K562 (cell line): ENCODE data around the gene NOP14. TPM values are rescaled to one million over a fixed set of nuclear protein-coding genes. Genes with fewer than 3 reads are reported as not detected.

Source experiments
- ATAC-seq: fragments of 200-7000 bp; cut with Tn5 transposase; 3 replicates; pipeline ENCODE4 v1.9.1; 2020; ENCODE audit warnings: moderate library complexity
- BruUV-seq: library from RNA; stranded (reverse); fragments of 400-500 nt; replicated peaks from 2 replicates; lab custom pipeline; 2021; lab: Mats Ljungman, UMichigan
- CTCF ChIA-PET: fragments of 300-600 bp; formaldehyde crosslinking; extraction: SDS; loops from one replicate; lab custom pipeline; 2021; ENCODE audit warnings: low intra/inter-chr PET ratio; lab: Yijun Ruan, JAX
- POLR2A ChIA-PET: fragments of 300-600, 350-650 bp; sonication (Branson Sonifier 250); formaldehyde crosslinking; extraction: SDS; loops from one replicate; lab custom pipeline; 2021; ENCODE audit warnings: antibody characterized with exemption, inconsistent platforms; lab: Yijun Ruan, JAX
- DNase-seq, 4 experiments: peaks; one replicate each; pipeline versions ENCODE4 v3.0.0 to v3.0.0-alpha.2; 2011 to 2018; ENCODE audit warnings: low spot score in 3 of 4, mixed read lengths in 3 of 4; ENCODE audit errors: extremely low read depth in 1 of 4
- FAIRE-seq: peaks from 2 replicates; lab custom pipeline; 2011; peaks lifted over from hg19 to GRCh38; lab: Jason Lieb, UNC
- H2AFZ ChIP-seq: 2 replicates; pipeline ENCODE4 v1.6.0; 2011; ENCODE audit warnings: low read depth, low read length, control low read depth, inconsistent platforms
- H3K27ac ChIP-seq: fragments of 200-600 bp; 3 replicates; pipeline ENCODE4 v1.8.0; 2011; ENCODE audit warnings: low read depth, mild to moderate bottlenecking, control low read depth, inconsistent platforms, low read length, moderate library complexity, mixed read lengths; ENCODE audit errors: extremely low read depth
- H3K27me3 ChIP-seq, 2 experiments: fragments of 300-600 bp in 1 of 2; 2 replicates in 1 of 2; 3 replicates in 1 of 2; pipeline versions ENCODE4 v1.6.0 to v1.8.0; 2011; ENCODE audit warnings: inconsistent platforms in 2 of 2, low read length in 2 of 2, mild to moderate bottlenecking in 1 of 2, mixed read lengths in 1 of 2, moderate library complexity in 1 of 2; ENCODE audit not compliant: control insufficient read depth in 2 of 2, insufficient read depth in 2 of 2
- H3K36me3 ChIP-seq: fragments of 300-600 bp; 3 replicates; pipeline ENCODE4 v1.8.0; 2011; ENCODE audit warnings: mild to moderate bottlenecking, low read length, inconsistent platforms; ENCODE audit not compliant: control insufficient read depth, insufficient read depth
- H3K4me1 ChIP-seq, 2 experiments: fragments of 200-600 bp in 1 of 2; replicated peaks in 1 of 2; 2 replicates in 1 of 2; 3 replicates in 1 of 2; pipeline versions ENCODE4 v1.5.1 to v1.8.0; 2011; ENCODE audit warnings: inconsistent platforms in 2 of 2, low read length in 2 of 2, mild to moderate bottlenecking in 1 of 2, mixed read lengths in 1 of 2, moderate library complexity in 1 of 2; ENCODE audit not compliant: control insufficient read depth in 2 of 2, insufficient read depth in 2 of 2
- H3K4me2 ChIP-seq: 2 replicates; pipeline ENCODE4 v1.6.1; 2011; ENCODE audit warnings: low read length, control low read depth, inconsistent platforms, mixed read lengths; ENCODE audit not compliant: insufficient read depth
- H3K4me3 ChIP-seq: fragments of 200-600 bp; sonication (generic), shearing (Covaris generic); 2 replicates; pipeline ENCODE4 v1.5.1; 2016; ENCODE audit warnings: control low read depth, inconsistent platforms
- H3K79me2 ChIP-seq: fragments of 200-600 bp; 3 replicates; pipeline ENCODE4 v1.8.0; 2011; ENCODE audit warnings: low read length, inconsistent platforms; ENCODE audit not compliant: control insufficient read depth, insufficient read depth
- H3K9ac ChIP-seq, 2 experiments: 2 replicates each; pipeline versions ENCODE4 v1.6.0 to v1.6.1; 2011; ENCODE audit warnings: low read depth in 2 of 2, low read length in 2 of 2, control low read depth in 1 of 2, inconsistent platforms in 1 of 2, mild to moderate bottlenecking in 1 of 2, mixed read lengths in 1 of 2; ENCODE audit not compliant: insufficient read depth in 1 of 2
- H3K9me1 ChIP-seq: one replicate; pipeline ENCODE4 v1.6.0; 2011; ENCODE audit warnings: inconsistent platforms, mild to moderate bottlenecking, low read length, moderate library complexity; ENCODE audit not compliant: control insufficient read depth, insufficient read depth
- H3K9me3 ChIP-seq: replicated peaks from 2 replicates; pipeline ENCODE4 v1.5.1; 2011; ENCODE audit warnings: low read depth, low read length, inconsistent platforms; ENCODE audit not compliant: control insufficient read depth, insufficient read depth
- H4K20me1 ChIP-seq: replicated peaks from 2 replicates; pipeline ENCODE4 v1.6.1; 2011; ENCODE audit warnings: low read length, inconsistent platforms, mixed read lengths; ENCODE audit not compliant: control insufficient read depth, insufficient read depth
- BCOR ChIP-seq: fragments of 450-650 bp; IDR thresholded peaks from 2 replicates; pipeline ENCODE4 v1.6.1; 2016
- HINFP ChIP-seq: fragments of 450-650 bp; conservative IDR thresholded peaks from 2 replicates; pipeline ENCODE4 v1.6.1; 2016; ENCODE audit warnings: missing genetic modification characterization, low read depth, mild to moderate bottlenecking, control low read depth, missing compliant biosample characterization
- HMGN3 ChIP-seq: IDR thresholded peaks from 2 replicates; pipeline ENCODE4 v1.6.1; 2011; ENCODE audit warnings: borderline replicate concordance, low read depth, mild to moderate bottlenecking, mixed read lengths, low read length; ENCODE audit not compliant: insufficient read length; ENCODE audit errors: extremely low read depth
- NCOR1 ChIP-seq: fragments of 450-650 bp; IDR thresholded peaks from 2 replicates; pipeline ENCODE4 v1.6.1; 2016; ENCODE audit warnings: mild to moderate bottlenecking, moderate library complexity
- NR3C1 ChIP-seq: sonication (generic); formaldehyde crosslinking; IDR thresholded peaks from 2 replicates; pipeline ENCODE4 v1.8.1; 2022; ENCODE audit warnings: missing genetic modification reagents
- OTX1 ChIP-seq: fragments of 450-650 bp; formaldehyde crosslinking; IDR thresholded peaks from 2 replicates; pipeline ENCODE4 v1.4.0; 2022; ENCODE audit warnings: mild to moderate bottlenecking
- RBM39 ChIP-seq: fragments of 200-400 bp; formaldehyde crosslinking; optimal IDR thresholded peaks from 2 replicates; pipeline ENCODE3; 2018; ENCODE audit warnings: low read depth, low read length
- USF1 ChIP-seq: sonication (generic); formaldehyde crosslinking; IDR thresholded peaks from 2 replicates; pipeline ENCODE4 v1.9.0; 2022; ENCODE audit warnings: mild to moderate bottlenecking, missing genetic modification reagents
- ZNF347 ChIP-seq: fragments of 450-650 bp; formaldehyde crosslinking; IDR thresholded peaks from 2 replicates; pipeline ENCODE4 v1.4.0; 2020; ENCODE audit warnings: low read depth, mild to moderate bottlenecking, moderate library complexity
- WGBS: fragments of 100-300 bp; shearing (Covaris generic); methylation state at CpG from one replicate; pipeline ENCODE4 v1.1.6; 2016; ENCODE audit warnings: low coverage, mixed read lengths; ENCODE audit not compliant: insufficient coverage; ENCODE audit errors: missing lambda C conversion rate; 5-methylcytosine and 5-hydroxymethylcytosine counted together
- in situ Hi-C: fragments of 300-500 bp; cut with MboI; formaldehyde crosslinking; loops from 4 replicates; pipeline ENCODE4 v1.15.0; 2018; ENCODE audit warnings: inconsistent platforms, mixed read lengths
- intact Hi-C: fragments of 100-400 bp; cut with micrococcal nuclease; formaldehyde crosslinking; loops from 2 replicates; pipeline ENCODE4 v1.14.2; 2022
- polyA plus RNA-seq, 8 experiments: library from polyadenylated mRNA; depleted of rRNA in 4 of 8; stranded (reverse) in 5 of 8; unstranded in 3 of 8; fragments of >200 nt; fragmentation: Nextera tagmentation in 2 of 8; fragmentation: Illumina TruSeq in 1 of 8; extraction: Ambion mirVana in 2 of 8; extraction: Trizol in 1 of 8; gene quantifications; 2 replicates each; pipeline versions ENCODE4 v1.2.1 to v1.2.3, GENCODE V29; 2011 to 2014; ENCODE audit warnings: inconsistent platforms in 1 of 8, missing spikeins in 1 of 8
- total RNA-seq, 7 experiments: library from RNA; depleted of rRNA in 6 of 7; stranded (reverse); fragments of >200 nt in 6 of 7; fragmentation: Illumina TruSeq in 2 of 7; extraction: Trizol in 2 of 7; gene quantifications; 2 replicates each; pipeline versions ENCODE4 v1.2.1 to v1.2.3, GENCODE V29; 2011 to 2021; ENCODE audit warnings: low replicate concordance in 1 of 7
- TF ChIP-seq, protein P1 (sequence below): fragments of 250-450 bp; sonication (Bioruptor Pico); IDR thresholded peaks from 2 replicates; pipeline ENCODE4 v1.5.0; 2021; ENCODE audit warnings: mild to moderate bottlenecking, moderate library complexity

NOP14 gene
- total and polyA plus RNA-seq, 9 of the 15 experiments (the other 6 are each of a cell fraction or from before 2014, with no cell fraction given): 12.7 to 76.0 (median 50.9) TPM

- POLR2A ChIA-PET: interaction anchor here (1.3 kb wide), 1 partner anchor 12 kb away, joined by 5 read pairs; no protein-coding TSS in a partner anchor
- WGBS: 92% methylated on average over 16 of the region's 16 CpGs
- BruUV-seq: no TSS peak
Observed at GRCh38 chr4:2923668-2924173, 39.5 kb downstream of the NOP14 start.

DNA sequence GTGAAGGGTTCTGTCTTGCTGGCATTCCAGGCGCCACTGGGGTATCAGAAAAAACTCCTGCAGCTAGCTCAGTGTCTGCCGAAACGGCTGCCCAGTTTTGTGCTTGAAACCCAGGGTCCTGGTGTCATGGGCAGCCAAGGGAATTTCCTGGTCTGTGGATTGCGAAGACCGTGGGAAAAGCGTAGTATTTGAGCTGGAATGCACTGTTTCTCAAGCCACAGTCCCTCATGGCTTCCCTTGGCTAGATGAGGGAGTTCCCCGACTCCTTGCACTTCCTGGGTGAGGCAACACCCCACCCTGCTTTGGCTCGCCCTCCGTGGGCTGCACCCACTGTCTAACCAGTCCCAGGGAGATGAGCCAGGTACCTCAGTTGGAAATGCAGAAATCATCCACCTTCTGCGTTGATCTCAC is 40.1 kb downstream of the NOP14 start:
- no peaks in the 10 kb centered on the region for H3K27me3 ChIP-seq
- no peak for FAIRE-seq
- no peak overlapping the region for H3K27ac ChIP-seq
- H2AFZ ChIP-seq: no peak overlapping the region
- H3K9ac ChIP-seq: peak overlapping the region in 1 of 2 experiments; percentile 17; a peak in 1 of 4 replicates
- no peak for DNase-seq
- CTCF ChIA-PET: no interaction called here
- WGBS: 90% methylated on average over 9 of the region's 10 CpGs
- in situ Hi-C loops: no loop called here
- no peak overlapping the region for H3K4me3 ChIP-seq
- peaks cover 0 to 3% of the 10 kb centered on the region in 2 experiments; a peak in 1 of 5 replicates for H3K4me1 ChIP-seq
- no peaks in the 10 kb centered on the region for H3K79me2 ChIP-seq
- POLR2A ChIA-PET: interaction anchor here (1.3 kb wide), 1 partner anchor 13 kb away, joined by 5 read pairs; no protein-coding TSS in a partner anchor
- no TSS peak for BruUV-seq
- intact Hi-C loops: no loop called here
- no peaks in the 10 kb centered on the region for H3K9me1 ChIP-seq
- H3K4me2 ChIP-seq: no peak overlapping the region
- peaks cover 46% of the 10 kb centered on the region; the same call in 2 of the 3 replicates for H3K36me3 ChIP-seq
- no peak for ATAC-seq
- H4K20me1 ChIP-seq: 0 out of 2 replicates have a peak, but pooled peaks cover 8% of the 10 kb centered on the region
- no peaks in the 10 kb centered on the region for H3K9me3 ChIP-seq
- TF ChIP-seq, protein P1, sequence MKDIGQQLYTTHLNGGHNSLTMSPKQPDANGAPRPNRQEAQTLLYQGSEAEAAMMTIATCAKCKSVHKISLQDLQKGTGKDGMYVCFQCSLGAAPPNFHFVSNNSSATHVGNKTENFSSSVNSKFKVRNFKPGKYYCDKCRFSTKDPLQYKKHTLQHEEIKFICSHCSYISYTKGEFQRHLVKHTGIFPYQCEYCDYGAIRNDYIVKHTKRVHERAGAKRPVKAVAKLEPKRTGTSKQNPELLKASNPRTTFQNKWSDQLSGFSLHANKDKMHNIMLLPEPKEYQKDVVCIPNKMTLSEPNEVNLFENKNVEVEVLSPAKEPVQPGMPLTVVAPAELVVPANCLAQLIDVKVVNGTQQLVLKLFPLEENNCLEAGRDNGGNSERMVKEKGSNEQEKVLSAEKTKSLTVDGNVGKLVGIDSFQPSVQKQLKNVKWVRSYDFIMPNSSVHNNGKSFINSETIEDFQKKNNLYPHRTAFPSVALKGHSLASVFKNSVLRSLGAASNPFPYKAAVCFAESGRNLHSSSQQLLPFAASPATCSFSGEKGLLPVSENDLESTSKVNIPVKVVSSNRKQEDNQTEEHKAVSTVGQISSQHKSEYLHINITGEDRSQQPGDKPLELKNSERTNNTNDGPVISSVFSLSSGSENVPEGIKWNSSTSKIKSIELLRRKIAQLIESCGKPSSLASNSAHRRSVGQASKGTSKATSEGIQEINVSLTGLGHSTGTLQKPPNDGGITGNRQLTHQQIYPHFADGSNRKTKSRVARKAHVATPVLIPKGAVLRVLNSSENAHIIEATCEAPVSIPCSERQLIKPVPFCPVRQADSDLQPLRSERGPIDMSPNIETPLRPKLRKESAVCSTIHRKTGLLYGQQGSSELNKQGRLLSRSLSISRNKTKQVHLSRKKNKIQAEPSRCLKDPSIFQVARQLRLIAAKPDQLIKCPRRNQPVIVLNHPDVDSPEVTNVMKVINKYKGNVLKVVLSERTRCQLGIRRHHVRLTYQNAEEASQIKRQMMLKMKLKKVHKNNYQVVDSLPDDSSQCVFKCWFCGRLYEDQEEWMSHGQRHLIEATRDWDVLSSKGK (CRISPR knock-in tag): no peak
- TF ChIP-seq BCOR (no peak), NCOR1 (no peak), HINFP (tag) (no peak), RBM39 (no peak), ZNF347 (no peak)

More at GRCh38 chr4:2923668-2924173, 39.5 kb downstream of the NOP14 start:
- no peak for ATAC-seq
- H3K4me2 ChIP-seq: no peak overlapping the region
- H3K9ac ChIP-seq: no peak overlapping the region; a peak in 1 of 4 replicates
- no peak overlapping the region for H3K4me3 ChIP-seq
- no peak for TF ChIP-seq USF1 (CRISPR knock-in tag)
- TF ChIP-seq HMGN3: no peak
- TF ChIP-seq NR3C1 (CRISPR knock-in tag): no peak
- no peak for TF ChIP-seq OTX1 (CRISPR knock-in tag)
- TF ChIP-seq, all 486 proteins: peak for 0
- H3K36me3 ChIP-seq: peaks cover 52% of the 10 kb centered on the region; the same call in 2 of the 3 replicates
- 0 out of 2 replicates have a peak, but pooled peaks cover 8% of the 10 kb centered on the region for H4K20me1 ChIP-seq
- H3K79me2 ChIP-seq: no peaks in the 10 kb centered on the region
- no peak for FAIRE-seq
- no peak overlapping the region for H3K27ac ChIP-seq
- no peaks in the 10 kb centered on the region for H3K9me1 ChIP-seq
- no peaks in the 10 kb centered on the region for H3K27me3 ChIP-seq
- no peak overlapping the region for H2AFZ ChIP-seq
- H3K9me3 ChIP-seq: no peaks in the 10 kb centered on the region
- in situ Hi-C loops: no loop called here
- no peak for DNase-seq
- peaks cover 0 to 6% of the 10 kb centered on the region in 2 experiments; a peak in 1 of 5 replicates for H3K4me1 ChIP-seq
- intact Hi-C loops: no loop called here
- CTCF ChIA-PET: no interaction called here
